ENCODE measurements around the gene MYBPHL.
A peak's percentile ranks its signal among the peaks of the same experiment; 100 is the strongest.

Gene MYBPHL

GRCh38 chr1:109258481-109259466, 48.0 kb downstream of the MYBPHL start:
- Histone ChIP-seq H3K9ac (ENCODE audit: low read depth in 1 of 2, low read length in 2 of 2) (no peak overlapping the region), H3K36me3 (ENCODE audit: control insufficient read depth in 1 of 2, insufficient read depth in 2 of 2, low read length in 2 of 2) (peaks cover 0 to 5% of the 10 kb centered on the region in 2 donors), H3K27ac (ENCODE audit: low read depth, low read length) (no peak overlapping the region), H3K9me3 (ENCODE audit: control insufficient read depth in 1 of 2, low read length in 2 of 2) (no peaks in the 10 kb centered on the region), H3K4me1 (ENCODE audit: control insufficient read depth in 1 of 2, insufficient read depth in 2 of 2, low read length in 2 of 2) (peaks cover 10 to 18% of the 10 kb centered on the region in 2 donors), H3K27me3 (ENCODE audit: control insufficient read depth in 1 of 2, insufficient read depth in 2 of 2, low read length in 2 of 2) (no peaks in the 10 kb centered on the region), H3K4me3 (ENCODE audit: low read depth in 1 of 2, low read length in 2 of 2) (no peak overlapping the region)

- Histone ChIP-seq H3K4me3 (ENCODE audit: low read depth in 1 of 2, low read length in 2 of 2) (no peak overlapping the region), H3K4me1 (ENCODE audit: control insufficient read depth in 1 of 2, insufficient read depth in 2 of 2, low read length in 2 of 2) (peaks cover 10 to 20% of the 10 kb centered on the region in 2 donors), H3K9ac (ENCODE audit: low read depth in 1 of 2, low read length in 2 of 2) (no peak overlapping the region)
Measured at GRCh38 chr1:109257682-109258421, 49.0 kb downstream of the MYBPHL start.

GRCh38 chr1:109256971-109257681, 49.7 kb downstream of the MYBPHL start:
- no peaks in the 10 kb centered on the region for H3K27me3 ChIP-seq (ENCODE audit: control insufficient read depth in 1 of 2, insufficient read depth in 2 of 2, low read length in 2 of 2)

More at GRCh38 chr1:109257682-109258421, 49.0 kb downstream of the MYBPHL start:
- H3K36me3 ChIP-seq (ENCODE audit: control insufficient read depth in 1 of 2, insufficient read depth in 2 of 2, low read length in 2 of 2), result peaks cover 0 to 5% of the 10 kb centered on the region in 2 donors
- H3K27me3 ChIP-seq (ENCODE audit: control insufficient read depth in 1 of 2, insufficient read depth in 2 of 2, low read length in 2 of 2), result no peaks in the 10 kb centered on the region
- no peaks in the 10 kb centered on the region for H3K9me3 ChIP-seq (ENCODE audit: control insufficient read depth in 1 of 2, low read length in 2 of 2)
- H3K27ac ChIP-seq (ENCODE audit: low read depth, low read length), result no peak overlapping the region

GRCh38 chr1:109256085-109256484, 50.7 kb downstream of the MYBPHL start:
- Histone ChIP-seq H3K36me3 (ENCODE audit: control insufficient read depth in 1 of 2, insufficient read depth in 2 of 2, low read length in 2 of 2) (peaks cover 0 to 5% of the 10 kb centered on the region in 2 donors), H3K27ac (ENCODE audit: low read depth, low read length) (no peak overlapping the region), H3K4me1 (ENCODE audit: control insufficient read depth in 1 of 2, insufficient read depth in 2 of 2, low read length in 2 of 2) (peaks cover 10 to 20% of the 10 kb centered on the region in 2 donors), H3K27me3 (ENCODE audit: control insufficient read depth in 1 of 2, insufficient read depth in 2 of 2, low read length in 2 of 2) (no peaks in the 10 kb centered on the region), H3K9ac (ENCODE audit: low read depth in 1 of 2, low read length in 2 of 2) (no peak overlapping the region), H3K4me3 (ENCODE audit: low read depth in 1 of 2, low read length in 2 of 2) (no peak overlapping the region), H3K9me3 (ENCODE audit: control insufficient read depth in 1 of 2, low read length in 2 of 2) (no peaks in the 10 kb centered on the region)

More at GRCh38 chr1:109256971-109257681, 49.7 kb downstream of the MYBPHL start:
- Histone ChIP-seq H3K27ac (ENCODE audit: low read depth, low read length) (no peak overlapping the region), H3K4me3 (ENCODE audit: low read depth in 1 of 2, low read length in 2 of 2) (no peak overlapping the region), H3K9ac (ENCODE audit: low read depth in 1 of 2, low read length in 2 of 2) (no peak overlapping the region), H3K4me1 (ENCODE audit: control insufficient read depth in 1 of 2, insufficient read depth in 2 of 2, low read length in 2 of 2) (peaks cover 10 to 20% of the 10 kb centered on the region in 2 donors), H3K9me3 (ENCODE audit: control insufficient read depth in 1 of 2, low read length in 2 of 2) (no peaks in the 10 kb centered on the region), H3K36me3 (ENCODE audit: control insufficient read depth in 1 of 2, insufficient read depth in 2 of 2, low read length in 2 of 2) (peaks cover 0 to 5% of the 10 kb centered on the region in 2 donors)

- no peak overlapping the region for H3K9ac ChIP-seq (ENCODE audit: low read depth in 1 of 2, low read length in 2 of 2)
- H3K27me3 ChIP-seq (ENCODE audit: control insufficient read depth in 1 of 2, insufficient read depth in 2 of 2, low read length in 2 of 2), result no peaks in the 10 kb centered on the region
- no peak overlapping the region for H3K27ac ChIP-seq (ENCODE audit: low read depth, low read length)
- H3K36me3 ChIP-seq (ENCODE audit: control insufficient read depth in 1 of 2, insufficient read depth in 2 of 2, low read length in 2 of 2), result peaks cover 0 to 5% of the 10 kb centered on the region in 2 donors
- no peak overlapping the region for H3K4me3 ChIP-seq (ENCODE audit: low read depth in 1 of 2, low read length in 2 of 2)
- H3K9me3 ChIP-seq (ENCODE audit: control insufficient read depth in 1 of 2, low read length in 2 of 2), result no peaks in the 10 kb centered on the region
- peaks cover 10 to 20% of the 10 kb centered on the region in 2 donors for H3K4me1 ChIP-seq (ENCODE audit: control insufficient read depth in 1 of 2, insufficient read depth in 2 of 2, low read length in 2 of 2)
Measured at GRCh38 chr1:109255678-109256077, 51.1 kb downstream of the MYBPHL start.

GRCh38 chr1:109255097-109255651, 51.6 kb downstream of the MYBPHL start:
- peaks cover 10 to 20% of the 10 kb centered on the region in 2 donors for H3K4me1 ChIP-seq (ENCODE audit: control insufficient read depth in 1 of 2, insufficient read depth in 2 of 2, low read length in 2 of 2)
- H3K9ac ChIP-seq (ENCODE audit: low read depth in 1 of 2, low read length in 2 of 2), result no peak overlapping the region
- no peaks in the 10 kb centered on the region for H3K27me3 ChIP-seq (ENCODE audit: control insufficient read depth in 1 of 2, insufficient read depth in 2 of 2, low read length in 2 of 2)
- H3K9me3 ChIP-seq (ENCODE audit: control insufficient read depth in 1 of 2, low read length in 2 of 2), result no peaks in the 10 kb centered on the region
- peaks cover 0 to 5% of the 10 kb centered on the region in 2 donors for H3K36me3 ChIP-seq (ENCODE audit: control insufficient read depth in 1 of 2, insufficient read depth in 2 of 2, low read length in 2 of 2)
- H3K27ac ChIP-seq (ENCODE audit: low read depth, low read length), result no peak overlapping the region
- no peak overlapping the region for H3K4me3 ChIP-seq (ENCODE audit: low read depth in 1 of 2, low read length in 2 of 2)

GRCh38 chr1:109254621-109255096, 52.2 kb downstream of the MYBPHL start:
- Histone ChIP-seq H3K36me3 (ENCODE audit: control insufficient read depth in 1 of 2, insufficient read depth in 2 of 2, low read length in 2 of 2) (peaks cover 0 to 5% of the 10 kb centered on the region in 2 donors), H3K27ac (ENCODE audit: low read depth, low read length) (no peak overlapping the region), H3K4me3 (ENCODE audit: low read depth in 1 of 2, low read length in 2 of 2) (no peak overlapping the region), H3K27me3 (ENCODE audit: control insufficient read depth in 1 of 2, insufficient read depth in 2 of 2, low read length in 2 of 2) (no peaks in the 10 kb centered on the region), H3K9me3 (ENCODE audit: control insufficient read depth in 1 of 2, low read length in 2 of 2) (no peaks in the 10 kb centered on the region), H3K9ac (ENCODE audit: low read depth in 1 of 2, low read length in 2 of 2) (no peak overlapping the region), H3K4me1 (ENCODE audit: control insufficient read depth in 1 of 2, insufficient read depth in 2 of 2, low read length in 2 of 2) (peaks cover 10 to 20% of the 10 kb centered on the region in 2 donors)

GRCh38 chr1:109253803-109254620, 52.8 kb downstream of the MYBPHL start:
- H3K9ac ChIP-seq (ENCODE audit: low read depth in 1 of 2, low read length in 2 of 2), result no peak overlapping the region
- H3K4me3 ChIP-seq (ENCODE audit: low read depth in 1 of 2, low read length in 2 of 2), result no peak overlapping the region
- peaks cover 12 to 23% of the 10 kb centered on the region in 2 donors for H3K4me1 ChIP-seq (ENCODE audit: control insufficient read depth in 1 of 2, insufficient read depth in 2 of 2, low read length in 2 of 2)

More at GRCh38 chr1:109253803-109254620, 52.8 kb downstream of the MYBPHL start:
- Histone ChIP-seq H3K27ac (ENCODE audit: low read depth, low read length) (peak overlapping the region; percentile 51), H3K9me3 (ENCODE audit: control insufficient read depth in 1 of 2, low read length in 2 of 2) (no peaks in the 10 kb centered on the region), H3K27me3 (ENCODE audit: control insufficient read depth in 1 of 2, insufficient read depth in 2 of 2, low read length in 2 of 2) (no peaks in the 10 kb centered on the region), H3K36me3 (ENCODE audit: control insufficient read depth in 1 of 2, insufficient read depth in 2 of 2, low read length in 2 of 2) (peaks cover 0 to under 1% of the 10 kb centered on the region in 2 donors)

Data from duodenal mucosa (tissue), 2 donors.